T-helper 2 cell treated with Interferon-gamma antibody and Interleukin-4, amounts not matched to agents 5 μg/mL and 100 μg/mL, for 36 hours (primary cell): Measurements from ENCODE around the gene LPAR1.

ENCODE experiments used
- DNase-seq: peaks from one replicate; pipeline ENCODE4 v3.0.0; 2021; ENCODE audit warnings: low spot score
- H3K27ac Mint-ChIP-seq: one replicate; pipeline ENCODE4 v1.8.0; 2021; ENCODE audit warnings: mild to moderate bottlenecking, mixed read lengths
- H3K27me3 Mint-ChIP-seq: one replicate; pipeline ENCODE4 v1.8.0; 2021; ENCODE audit warnings: low read depth, mixed read lengths
- H3K36me3 Mint-ChIP-seq: one replicate; pipeline ENCODE4 v1.8.0; 2021; ENCODE audit warnings: low read depth, mixed read lengths
- H3K4me1 Mint-ChIP-seq: one replicate; pipeline ENCODE4 v1.8.0; 2021; ENCODE audit warnings: low read depth, mixed read lengths
- H3K4me3 Mint-ChIP-seq: one replicate; pipeline ENCODE4 v1.8.0; 2022; ENCODE audit warnings: mild to moderate bottlenecking, moderate library complexity, mixed read lengths
- H3K9me3 Mint-ChIP-seq: one replicate; pipeline ENCODE4 v1.8.0; 2021; ENCODE audit warnings: mixed read lengths

Gene LPAR1

DNA sequence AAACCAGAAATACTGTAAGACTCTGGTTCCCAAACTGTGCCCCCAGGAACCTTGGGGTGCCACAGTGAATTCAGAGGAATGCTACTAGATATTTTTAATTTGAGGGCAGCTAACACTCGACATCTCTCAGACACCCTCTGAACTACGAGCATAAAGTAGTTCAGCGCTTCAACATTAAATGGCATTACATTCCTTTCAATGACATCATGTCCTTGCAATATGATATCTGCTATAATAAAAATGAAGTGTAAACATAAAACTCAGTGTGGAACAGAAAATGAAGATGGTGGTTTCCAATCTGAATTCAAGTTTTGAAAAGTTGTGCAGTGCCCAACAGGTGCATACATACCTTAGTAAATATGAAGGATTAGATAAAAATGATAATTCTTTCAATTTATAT is 116.1 kb downstream of the LPAR1 start:
- DNase-seq = no peak
- no peak overlapping the region for H3K4me3 Mint-ChIP-seq
- no peaks in the 10 kb centered on the region for H3K9me3 Mint-ChIP-seq
- no peak overlapping the region for H3K27ac Mint-ChIP-seq
- no peaks in the 10 kb centered on the region for H3K36me3 Mint-ChIP-seq
- H3K4me1 Mint-ChIP-seq = no peaks in the 10 kb centered on the region
- no peaks in the 10 kb centered on the region for H3K27me3 Mint-ChIP-seq

DNA sequence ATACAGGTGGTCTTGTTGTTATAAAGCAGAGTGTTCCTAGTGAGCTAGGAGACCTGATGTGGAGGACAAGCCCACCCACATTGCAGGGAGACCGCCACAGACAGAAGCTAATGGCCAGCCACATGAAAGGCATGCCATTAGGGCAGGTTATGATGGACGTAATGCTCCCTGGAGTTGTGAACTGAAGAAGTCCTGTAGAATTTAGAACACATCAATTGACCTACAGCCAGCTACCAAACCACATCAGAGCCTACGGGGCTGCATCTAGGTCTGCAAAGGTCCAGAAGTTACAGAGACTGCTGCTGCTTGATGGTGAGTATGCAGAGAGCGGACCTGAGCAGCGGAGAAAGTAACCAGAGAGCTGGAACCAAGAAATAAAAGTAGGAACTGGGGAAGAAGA is 116.6 kb downstream of the LPAR1 start:
- no peak overlapping the region for H3K27ac Mint-ChIP-seq
- H3K27me3 Mint-ChIP-seq = no peaks in the 10 kb centered on the region
- no peaks in the 10 kb centered on the region for H3K36me3 Mint-ChIP-seq
- no peaks in the 10 kb centered on the region for H3K9me3 Mint-ChIP-seq
- no peaks in the 10 kb centered on the region for H3K4me1 Mint-ChIP-seq
- DNase-seq = no peak
- no peak overlapping the region for H3K4me3 Mint-ChIP-seq

DNA sequence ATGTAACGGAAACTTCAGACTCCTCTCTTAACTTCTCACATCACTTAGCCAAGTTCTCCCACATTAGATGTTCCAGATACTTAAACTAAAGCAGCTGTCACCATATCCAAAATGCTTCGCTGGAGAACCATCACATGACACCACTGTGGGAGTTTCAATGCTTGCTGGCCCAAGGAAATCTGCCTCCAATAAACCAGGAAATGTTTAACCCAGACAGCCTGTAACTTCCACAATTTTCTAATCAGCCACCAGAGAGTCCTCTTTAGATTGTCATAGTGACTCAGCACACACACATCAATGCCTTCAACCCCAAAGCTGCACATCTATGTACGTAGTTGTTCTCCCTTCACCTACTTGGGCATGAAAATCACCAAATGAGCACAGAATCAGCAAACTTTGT is 118.7 kb downstream of the LPAR1 start:
- no peaks in the 10 kb centered on the region for H3K9me3 Mint-ChIP-seq
- no peaks in the 10 kb centered on the region for H3K4me1 Mint-ChIP-seq
- no peak overlapping the region for H3K4me3 Mint-ChIP-seq
- no peak for DNase-seq
- no peaks in the 10 kb centered on the region for H3K27me3 Mint-ChIP-seq
- H3K27ac Mint-ChIP-seq = no peak overlapping the region
- no peaks in the 10 kb centered on the region for H3K36me3 Mint-ChIP-seq

DNA sequence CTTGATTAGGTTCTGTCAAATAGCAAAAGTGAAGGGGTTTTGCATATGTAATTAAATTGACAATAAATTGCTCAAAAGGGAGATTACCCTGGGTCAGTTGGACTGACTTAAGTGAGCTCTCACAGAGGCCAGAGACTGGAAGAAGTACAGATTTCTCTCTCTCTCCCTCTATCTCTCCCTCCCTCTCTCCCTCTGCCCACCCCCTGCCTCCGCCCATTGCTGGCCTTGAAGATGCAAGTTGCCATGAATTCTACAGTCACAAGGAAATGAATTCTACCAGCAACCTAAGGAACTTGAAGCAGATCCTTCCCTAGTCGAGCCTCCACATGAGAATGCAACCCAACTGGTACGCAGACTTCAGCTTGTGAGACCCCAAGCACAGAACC is 119.2 kb downstream of the LPAR1 start:
- DNase-seq = no peak
- H3K9me3 Mint-ChIP-seq = no peaks in the 10 kb centered on the region
- no peaks in the 10 kb centered on the region for H3K4me1 Mint-ChIP-seq
- no peaks in the 10 kb centered on the region for H3K27me3 Mint-ChIP-seq
- no peak overlapping the region for H3K27ac Mint-ChIP-seq
- no peaks in the 10 kb centered on the region for H3K36me3 Mint-ChIP-seq
- H3K4me3 Mint-ChIP-seq = no peak overlapping the region

DNA sequence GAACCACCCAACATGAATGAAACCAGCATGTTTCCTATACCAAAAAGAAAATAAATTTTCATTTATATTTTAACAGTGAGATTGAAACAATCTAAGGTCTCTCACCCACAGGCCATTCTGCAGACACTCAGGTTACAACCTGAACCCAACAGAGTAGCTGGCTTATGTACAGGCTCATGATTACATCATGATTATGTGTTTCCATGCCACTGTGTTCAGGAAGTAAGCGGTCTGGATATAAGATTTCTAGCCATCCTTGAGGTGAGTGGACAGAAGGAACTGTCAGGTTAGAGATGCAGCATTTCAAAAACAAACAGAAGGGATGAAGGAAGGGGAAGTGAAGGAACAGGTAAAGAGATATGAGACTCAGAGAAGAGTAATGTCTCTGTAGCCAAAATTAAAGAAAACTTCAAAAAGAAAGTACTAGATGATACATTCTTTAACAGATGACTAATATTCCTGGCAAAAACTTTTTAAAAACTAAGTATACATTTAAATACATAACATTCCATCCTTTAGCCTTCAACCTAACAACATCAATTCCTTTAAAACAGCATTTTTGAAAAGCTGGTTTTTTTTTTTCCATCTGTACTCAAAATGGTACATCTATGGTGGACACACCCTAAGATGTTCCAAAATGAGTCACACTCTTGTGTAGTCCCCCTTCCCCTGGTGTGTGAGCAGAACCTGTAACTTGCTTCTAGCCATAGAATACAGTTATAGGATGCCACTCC is 119.8 kb downstream of the LPAR1 start:
- Mint-ChIP-seq H3K27ac (no peak overlapping the region), H3K4me3 (no peak overlapping the region), H3K9me3 (no peaks in the 10 kb centered on the region), H3K27me3 (no peaks in the 10 kb centered on the region), H3K4me1 (no peaks in the 10 kb centered on the region), H3K36me3 (no peaks in the 10 kb centered on the region)
- no peak for DNase-seq

DNA sequence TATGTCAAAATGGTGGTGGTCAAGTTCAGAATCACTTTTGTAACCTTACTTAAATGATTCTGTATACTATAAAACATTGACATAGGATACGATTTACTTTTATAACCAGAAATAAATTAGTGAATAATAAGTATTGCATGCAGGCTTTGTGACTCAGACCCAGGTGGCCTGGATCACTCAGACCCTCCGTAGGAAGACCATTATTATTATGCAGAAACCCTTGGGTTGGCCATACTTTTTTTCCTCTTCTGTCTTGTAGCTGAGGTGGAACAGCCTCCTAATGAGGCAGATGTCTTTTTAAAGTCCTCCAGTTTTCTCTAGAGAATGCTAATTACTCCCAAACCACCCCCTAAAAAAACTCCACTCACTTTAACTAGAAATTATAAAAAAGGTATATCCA is 121.9 kb downstream of the LPAR1 start:
- Mint-ChIP-seq H3K4me3 (no peak overlapping the region), H3K4me1 (no peaks in the 10 kb centered on the region), H3K36me3 (no peaks in the 10 kb centered on the region), H3K27ac (no peak overlapping the region), H3K27me3 (no peaks in the 10 kb centered on the region), H3K9me3 (no peaks in the 10 kb centered on the region)
- DNase-seq = no peak

DNA sequence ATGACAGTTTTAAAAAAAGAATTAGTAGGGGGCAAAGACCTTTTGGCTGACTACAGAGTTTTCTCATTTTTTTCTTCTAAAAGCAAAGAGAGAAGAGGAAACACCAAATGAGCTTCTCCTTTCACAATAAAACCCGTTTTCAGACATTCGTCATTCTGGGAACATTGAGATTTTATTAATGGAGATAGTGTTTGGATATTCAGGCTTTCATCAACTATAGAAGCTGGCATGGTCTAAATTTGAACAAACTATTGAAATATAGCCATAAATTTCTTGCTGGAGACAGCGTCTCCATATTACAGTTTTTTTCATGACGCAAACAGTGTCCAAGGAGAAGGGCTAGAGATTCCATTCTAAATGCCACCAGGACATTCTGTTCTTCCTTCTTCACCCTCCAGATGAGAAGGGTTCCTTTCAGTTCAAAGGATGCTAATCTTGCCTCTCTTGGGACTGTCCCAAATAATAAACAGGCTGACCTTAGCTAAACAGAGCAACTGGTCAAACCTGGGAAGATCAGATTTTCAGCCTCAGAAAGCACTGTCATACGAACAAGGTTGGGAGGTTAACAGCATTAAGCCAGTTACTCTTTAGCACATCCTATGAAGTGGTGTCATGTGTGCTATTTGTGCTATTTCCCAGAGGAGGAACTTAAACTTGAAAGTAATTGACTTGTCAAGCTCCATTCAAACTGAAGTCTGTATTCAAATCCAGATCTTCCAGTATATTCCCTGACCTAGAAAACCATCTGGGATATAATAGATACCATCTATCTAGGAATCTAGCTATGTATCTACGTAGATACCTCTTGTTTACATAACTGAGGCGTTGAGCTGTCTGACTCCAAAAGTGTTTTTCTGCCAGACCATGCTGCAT is 125.6 kb downstream of the LPAR1 start:
- Mint-ChIP-seq H3K4me3 (no peak overlapping the region), H3K9me3 (peaks cover 13% of the 10 kb centered on the region), H3K27ac (no peak overlapping the region), H3K27me3 (no peaks in the 10 kb centered on the region), H3K36me3 (no peaks in the 10 kb centered on the region), H3K4me1 (no peaks in the 10 kb centered on the region)
- DNase-seq = no peak

DNA sequence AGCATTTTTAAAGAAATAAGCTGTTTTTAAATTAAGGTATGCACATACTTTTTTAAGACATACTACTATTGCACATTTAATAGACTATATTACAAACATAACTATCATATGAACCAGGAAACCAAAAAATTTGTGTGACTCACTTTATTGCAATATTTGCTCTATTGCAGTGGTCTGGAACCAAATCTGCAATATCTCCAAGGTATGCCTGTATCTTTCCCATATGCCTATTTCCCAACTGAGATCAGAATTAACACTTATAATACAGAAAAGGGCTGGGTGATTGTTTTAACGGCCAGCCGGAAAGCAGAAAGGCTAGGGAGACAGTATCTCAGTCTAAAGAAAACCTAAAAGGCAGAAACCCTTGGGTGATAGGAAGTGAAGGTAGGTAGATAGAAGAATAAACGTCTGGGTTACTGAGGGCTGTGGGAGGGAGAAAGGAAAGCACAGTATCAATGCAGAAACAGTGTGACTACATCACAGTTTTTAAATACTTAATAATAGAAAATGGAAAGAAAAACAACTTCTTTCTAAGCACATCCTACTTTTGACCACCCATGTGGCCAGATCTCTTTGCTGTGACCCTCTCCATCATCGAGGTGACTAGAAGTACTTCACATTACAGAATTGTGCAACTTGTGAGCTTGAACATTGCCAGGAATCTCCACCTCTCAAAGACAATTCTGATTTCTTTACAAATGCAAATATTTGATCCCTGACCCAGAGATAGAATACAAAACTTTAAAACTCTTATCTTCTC is 126.4 kb downstream of the LPAR1 start:
- no peaks in the 10 kb centered on the region for H3K36me3 Mint-ChIP-seq
- H3K9me3 Mint-ChIP-seq = peaks cover 16% of the 10 kb centered on the region
- no peaks in the 10 kb centered on the region for H3K27me3 Mint-ChIP-seq
- H3K27ac Mint-ChIP-seq = no peak overlapping the region
- H3K4me1 Mint-ChIP-seq = no peaks in the 10 kb centered on the region
- H3K4me3 Mint-ChIP-seq = no peak overlapping the region
- no peak for DNase-seq

DNA sequence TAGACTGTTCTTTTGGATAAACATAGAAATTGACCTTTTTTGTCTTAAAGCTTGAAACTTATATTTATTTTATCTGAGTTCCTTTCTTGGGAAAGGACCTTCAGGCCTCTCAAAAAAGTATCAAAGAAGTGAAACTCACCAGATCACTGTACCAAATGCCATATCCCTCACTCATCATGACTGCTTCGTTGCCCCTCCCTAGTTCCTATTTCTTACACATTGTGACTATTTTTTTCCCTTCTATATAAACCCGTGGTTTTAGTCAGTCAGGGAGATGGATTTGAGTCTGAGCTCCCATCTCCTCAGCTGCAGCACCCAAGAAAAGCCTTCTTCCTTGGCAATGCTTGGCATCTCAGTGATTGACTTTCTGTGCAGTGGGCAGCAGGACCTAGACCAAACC is 129.4 kb downstream of the LPAR1 start:
- Mint-ChIP-seq H3K27me3 (no peaks in the 10 kb centered on the region), H3K36me3 (no peaks in the 10 kb centered on the region), H3K4me3 (no peak overlapping the region), H3K4me1 (no peaks in the 10 kb centered on the region), H3K9me3 (peaks cover 21% of the 10 kb centered on the region), H3K27ac (no peak overlapping the region)
- no peak for DNase-seq

DNA sequence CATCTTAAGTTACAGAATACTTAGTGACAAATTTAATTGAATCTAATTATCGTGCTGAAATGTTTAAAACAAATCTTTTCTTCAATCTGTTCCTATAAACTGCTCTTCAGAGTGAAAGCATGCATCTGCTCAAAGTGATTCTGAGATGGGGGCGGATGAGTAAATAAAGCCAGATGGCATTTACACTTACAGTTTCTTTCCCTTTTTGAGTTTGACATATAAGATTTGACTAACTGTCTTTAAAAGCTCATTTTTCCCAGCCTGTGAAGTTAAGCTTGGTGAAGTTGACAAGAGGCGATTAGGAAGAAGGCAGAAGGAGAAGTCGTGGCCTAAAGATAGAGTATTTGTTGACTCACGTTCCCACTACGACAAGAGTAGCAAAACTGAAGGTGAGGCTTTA is 137.4 kb downstream of the LPAR1 start:
- peaks cover 32% of the 10 kb centered on the region for H3K9me3 Mint-ChIP-seq

DNA sequence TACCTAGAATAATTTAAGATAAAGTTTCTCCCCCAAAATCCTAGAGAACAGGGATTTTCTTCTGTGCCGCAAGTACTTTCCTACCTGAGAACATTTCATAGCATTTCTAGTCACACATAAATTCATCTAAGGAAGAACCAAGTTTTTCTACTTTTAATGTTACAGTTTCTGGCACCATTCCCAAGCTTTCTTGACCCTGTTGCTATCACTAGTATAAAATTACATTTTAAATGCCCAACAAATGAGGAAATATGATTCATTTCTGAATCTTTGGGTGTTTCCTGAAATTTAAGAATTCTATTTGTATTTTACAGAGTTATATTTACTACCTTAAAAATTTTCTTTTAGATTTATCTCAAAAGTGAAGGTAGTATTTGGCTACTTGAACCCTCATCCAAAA is 137.8 kb downstream of the LPAR1 start:
- Mint-ChIP-seq H3K27me3 (no peaks in the 10 kb centered on the region), H3K27ac (no peak overlapping the region), H3K36me3 (no peaks in the 10 kb centered on the region), H3K4me1 (no peaks in the 10 kb centered on the region), H3K4me3 (no peak overlapping the region), H3K9me3 (peaks cover 32% of the 10 kb centered on the region)
- no peak for DNase-seq

More for the DNA sequence above, 137.4 kb downstream of the LPAR1 start:
- Mint-ChIP-seq H3K4me3 (no peak overlapping the region), H3K36me3 (no peaks in the 10 kb centered on the region), H3K27ac (no peak overlapping the region), H3K4me1 (no peaks in the 10 kb centered on the region), H3K27me3 (no peaks in the 10 kb centered on the region)
- no peak for DNase-seq

DNA sequence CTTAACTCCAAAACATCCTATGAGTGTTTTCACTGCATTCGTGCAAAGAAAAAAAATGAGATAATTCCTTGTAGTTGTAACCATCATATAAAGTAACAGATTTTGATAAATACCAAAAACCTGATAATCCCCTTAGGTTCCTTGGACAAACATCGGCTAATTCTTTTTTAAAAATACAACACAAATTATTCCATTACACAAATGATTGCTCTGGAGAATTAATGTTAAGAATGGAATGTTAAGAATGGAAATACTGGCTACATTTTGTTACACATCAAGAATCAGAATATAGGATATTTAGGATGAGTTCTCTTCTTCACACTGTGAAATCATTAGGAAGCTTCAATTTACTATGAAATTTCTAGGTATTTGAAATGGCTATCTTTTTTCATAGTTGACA is 139.4 kb downstream of the LPAR1 start:
- no peaks in the 10 kb centered on the region for H3K27me3 Mint-ChIP-seq
- H3K9me3 Mint-ChIP-seq = peaks cover 26% of the 10 kb centered on the region
- H3K4me1 Mint-ChIP-seq = no peaks in the 10 kb centered on the region
- H3K4me3 Mint-ChIP-seq = no peak overlapping the region
- no peaks in the 10 kb centered on the region for H3K36me3 Mint-ChIP-seq
- H3K27ac Mint-ChIP-seq = no peak overlapping the region
- no peak for DNase-seq

DNA sequence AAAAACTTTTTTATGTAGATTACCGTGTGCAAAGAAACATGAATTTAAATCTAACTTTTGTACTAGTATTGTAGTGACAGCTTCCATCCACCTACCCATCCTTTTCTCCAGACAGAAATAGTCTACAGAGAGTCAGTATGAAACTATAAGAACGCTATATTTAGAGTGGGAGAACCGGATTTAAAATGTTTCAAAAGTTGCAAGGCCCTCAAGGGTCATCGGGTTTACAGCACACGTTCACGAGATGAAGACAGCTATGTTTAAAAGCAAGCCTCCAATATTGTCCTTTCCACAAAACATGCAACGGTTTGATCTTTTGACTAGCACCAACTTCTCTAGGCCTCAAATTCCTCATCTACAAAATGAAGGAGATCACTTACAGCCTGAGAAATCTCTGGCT is 139.9 kb downstream of the LPAR1 start:
- Mint-ChIP-seq H3K9me3 (peaks cover 24% of the 10 kb centered on the region), H3K36me3 (no peaks in the 10 kb centered on the region), H3K27me3 (no peaks in the 10 kb centered on the region), H3K27ac (no peak overlapping the region), H3K4me3 (no peak overlapping the region), H3K4me1 (no peaks in the 10 kb centered on the region)
- DNase-seq = no peak

DNA sequence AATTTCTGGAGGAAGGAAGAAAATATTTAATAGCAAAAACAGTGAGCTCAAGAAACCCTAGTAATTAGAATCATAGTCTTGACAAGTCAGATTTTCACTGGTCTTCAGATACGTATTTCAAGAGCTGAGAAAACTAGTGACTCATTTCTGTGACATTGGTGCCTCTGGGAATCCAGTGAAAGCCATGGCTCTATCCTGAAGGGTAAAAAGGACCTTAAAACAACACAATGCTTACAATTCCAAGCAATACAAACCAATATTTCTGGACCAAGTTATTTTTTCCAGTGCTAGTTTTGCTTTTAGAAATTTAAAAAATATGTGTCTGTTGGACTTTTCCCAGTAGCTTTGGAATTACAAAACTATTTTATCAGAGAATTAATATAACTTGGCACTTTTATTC is 140.3 kb downstream of the LPAR1 start:
- Mint-ChIP-seq H3K4me3 (no peak overlapping the region), H3K36me3 (no peaks in the 10 kb centered on the region), H3K27me3 (no peaks in the 10 kb centered on the region), H3K27ac (no peak overlapping the region), H3K4me1 (no peaks in the 10 kb centered on the region), H3K9me3 (peaks cover 20% of the 10 kb centered on the region)
- no peak for DNase-seq
